AG09309 (cell line): ENCODE results near the gene DAO.
A peak's percentile ranks its signal among the peaks of the same experiment; 100 is the strongest.

Experiments
- DNase-seq: peaks from one replicate; pipeline ENCODE4 v3.0.0-alpha.2; 2010; ENCODE audit warnings: low read depth
- H3K4me3 ChIP-seq: 2 replicates; pipeline ENCODE4 v1.5.1; 2011; ENCODE audit warnings: mild to moderate bottlenecking, low read depth, low read length, moderate library complexity; ENCODE audit not compliant: control insufficient read depth
- TF ChIP-seq, protein P1 (sequence below): IDR thresholded peaks from 2 replicates; pipeline ENCODE4 v1.5.1; 2011; ENCODE audit warnings: mild to moderate bottlenecking, low read depth, low read length, inconsistent platforms; ENCODE audit not compliant: insufficient read depth, control insufficient read depth; ENCODE audit errors: missing control alignments

DAO gene

DNA sequence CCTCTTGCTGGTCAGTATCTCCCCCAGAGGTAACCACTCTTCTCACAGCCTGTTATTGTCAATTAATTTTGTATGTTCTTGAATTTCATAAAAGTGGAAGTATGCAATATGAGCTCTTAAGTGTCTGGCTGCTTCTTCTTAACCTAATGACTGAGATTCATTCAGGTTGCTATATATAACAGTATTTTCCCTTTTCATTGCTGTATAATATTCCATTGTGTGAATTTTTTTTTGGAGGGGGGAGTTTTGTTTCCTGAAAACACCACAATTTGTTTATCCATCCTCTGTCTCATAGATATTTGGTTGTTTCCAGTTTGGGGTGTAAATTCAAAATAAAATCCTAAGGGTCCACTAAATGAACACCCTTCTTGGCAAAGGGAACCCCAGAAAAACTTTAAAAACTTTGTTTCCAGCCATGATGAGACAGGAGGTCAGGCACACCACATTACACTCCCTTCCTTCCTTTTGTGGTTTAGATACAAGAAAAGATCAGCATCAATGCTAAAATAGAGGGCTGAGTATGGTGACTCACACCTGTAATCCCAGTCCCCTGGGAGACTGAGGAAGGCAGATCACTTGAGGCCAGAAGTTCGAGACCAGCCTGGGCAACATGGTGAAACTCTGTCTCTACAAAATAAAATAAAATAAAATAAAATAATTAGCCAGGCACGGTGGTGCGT is 4.1 kb upstream of the DAO start:
- TF ChIP-seq, protein P1, sequence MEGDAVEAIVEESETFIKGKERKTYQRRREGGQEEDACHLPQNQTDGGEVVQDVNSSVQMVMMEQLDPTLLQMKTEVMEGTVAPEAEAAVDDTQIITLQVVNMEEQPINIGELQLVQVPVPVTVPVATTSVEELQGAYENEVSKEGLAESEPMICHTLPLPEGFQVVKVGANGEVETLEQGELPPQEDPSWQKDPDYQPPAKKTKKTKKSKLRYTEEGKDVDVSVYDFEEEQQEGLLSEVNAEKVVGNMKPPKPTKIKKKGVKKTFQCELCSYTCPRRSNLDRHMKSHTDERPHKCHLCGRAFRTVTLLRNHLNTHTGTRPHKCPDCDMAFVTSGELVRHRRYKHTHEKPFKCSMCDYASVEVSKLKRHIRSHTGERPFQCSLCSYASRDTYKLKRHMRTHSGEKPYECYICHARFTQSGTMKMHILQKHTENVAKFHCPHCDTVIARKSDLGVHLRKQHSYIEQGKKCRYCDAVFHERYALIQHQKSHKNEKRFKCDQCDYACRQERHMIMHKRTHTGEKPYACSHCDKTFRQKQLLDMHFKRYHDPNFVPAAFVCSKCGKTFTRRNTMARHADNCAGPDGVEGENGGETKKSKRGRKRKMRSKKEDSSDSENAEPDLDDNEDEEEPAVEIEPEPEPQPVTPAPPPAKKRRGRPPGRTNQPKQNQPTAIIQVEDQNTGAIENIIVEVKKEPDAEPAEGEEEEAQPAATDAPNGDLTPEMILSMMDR, result no peak

DNA sequence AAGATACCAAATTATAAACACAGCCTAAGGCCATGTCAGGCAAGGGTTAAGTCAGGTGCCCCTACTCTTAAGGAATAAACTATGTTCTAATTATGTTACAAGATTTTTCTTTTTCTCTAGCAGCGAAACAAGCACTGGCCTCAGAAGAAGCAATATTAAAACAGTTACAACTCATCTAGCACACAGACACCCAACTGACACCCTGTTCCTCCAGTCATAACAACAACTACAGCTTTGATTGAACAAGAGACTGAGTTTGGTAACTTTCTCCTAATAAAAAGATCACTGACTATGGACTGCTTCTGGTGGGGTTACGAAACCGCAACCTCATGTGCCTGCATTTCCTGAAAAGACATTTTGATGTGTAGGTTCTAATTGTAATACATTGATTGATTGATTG is 3.3 kb upstream of the DAO start:
- TF ChIP-seq, protein P1, result no peak
- no peak for DNase-seq
- no peak overlapping the region for H3K4me3 ChIP-seq

More for the DNA sequence above, 4.1 kb upstream of the DAO start:
- no peak overlapping the region for H3K4me3 ChIP-seq
- no peak for DNase-seq

DNA sequence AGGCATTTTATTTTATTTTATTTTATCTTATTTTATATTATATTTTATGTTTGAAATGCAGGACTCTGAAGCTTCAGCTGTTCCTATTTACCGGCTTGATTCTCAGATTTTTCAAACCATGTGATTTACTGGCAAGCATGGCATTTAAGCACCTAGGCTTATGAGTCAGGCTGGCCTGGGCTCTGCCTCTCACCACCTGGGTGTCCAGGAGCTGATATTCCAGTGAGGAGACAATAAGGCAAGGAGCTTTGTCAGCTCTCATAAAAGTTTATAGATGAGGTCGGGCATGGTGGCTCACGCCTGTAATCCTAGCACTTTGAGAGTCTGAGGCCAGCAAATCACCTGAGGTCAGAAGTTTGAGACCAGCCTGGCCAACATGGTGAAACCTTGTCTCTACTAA is 2.1 kb downstream of the DAO start:
- TF ChIP-seq, protein P1, result no peak
- H3K4me3 ChIP-seq, result no peak overlapping the region
- no peak for DNase-seq

DNA sequence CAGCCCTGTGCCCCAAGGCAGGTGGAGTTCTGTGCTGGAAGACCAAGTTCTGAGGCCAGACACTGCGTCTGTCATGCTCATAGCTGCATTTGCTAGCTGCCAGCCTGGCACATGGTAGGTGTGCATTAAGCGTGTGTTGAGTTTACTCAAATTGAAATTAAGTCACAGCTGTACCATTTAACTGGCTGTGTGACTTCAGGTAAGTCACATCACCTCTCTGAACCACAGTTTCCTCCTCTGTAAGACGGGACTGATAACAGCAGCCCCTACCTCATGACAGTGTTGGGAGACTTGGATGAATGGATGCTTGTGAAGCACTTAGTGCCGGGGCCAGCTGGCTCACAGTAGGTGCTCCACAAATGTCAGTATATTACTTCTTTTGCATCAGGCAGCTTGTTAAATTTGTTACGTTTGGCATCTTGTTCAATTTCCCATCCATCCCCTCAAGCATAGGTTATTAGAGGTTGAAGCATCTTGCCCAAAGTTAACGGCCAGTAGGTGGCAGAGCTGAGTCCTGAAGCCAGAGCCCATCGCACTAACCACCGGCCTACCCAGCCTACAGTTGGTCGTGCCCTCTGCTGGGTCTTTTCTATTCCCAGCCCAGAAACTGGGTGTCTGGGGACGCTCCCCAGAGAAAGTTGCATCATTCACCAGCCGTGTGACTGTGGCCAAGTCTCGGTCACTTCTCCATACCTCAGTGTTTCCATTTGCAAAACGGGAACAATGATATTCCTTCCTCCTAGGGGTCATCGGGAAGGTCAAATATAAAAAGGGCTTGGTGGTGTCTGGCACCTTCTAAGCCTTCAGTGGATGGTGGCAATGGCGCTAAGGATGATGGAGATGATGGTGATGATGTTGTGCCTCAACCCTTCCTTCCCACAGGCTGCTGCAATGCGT is 4.5 kb downstream of the DAO start:
- no peak for DNase-seq
- TF ChIP-seq, protein P1, result peak; percentile 57
- H3K4me3 ChIP-seq, result no peak overlapping the region

DNA sequence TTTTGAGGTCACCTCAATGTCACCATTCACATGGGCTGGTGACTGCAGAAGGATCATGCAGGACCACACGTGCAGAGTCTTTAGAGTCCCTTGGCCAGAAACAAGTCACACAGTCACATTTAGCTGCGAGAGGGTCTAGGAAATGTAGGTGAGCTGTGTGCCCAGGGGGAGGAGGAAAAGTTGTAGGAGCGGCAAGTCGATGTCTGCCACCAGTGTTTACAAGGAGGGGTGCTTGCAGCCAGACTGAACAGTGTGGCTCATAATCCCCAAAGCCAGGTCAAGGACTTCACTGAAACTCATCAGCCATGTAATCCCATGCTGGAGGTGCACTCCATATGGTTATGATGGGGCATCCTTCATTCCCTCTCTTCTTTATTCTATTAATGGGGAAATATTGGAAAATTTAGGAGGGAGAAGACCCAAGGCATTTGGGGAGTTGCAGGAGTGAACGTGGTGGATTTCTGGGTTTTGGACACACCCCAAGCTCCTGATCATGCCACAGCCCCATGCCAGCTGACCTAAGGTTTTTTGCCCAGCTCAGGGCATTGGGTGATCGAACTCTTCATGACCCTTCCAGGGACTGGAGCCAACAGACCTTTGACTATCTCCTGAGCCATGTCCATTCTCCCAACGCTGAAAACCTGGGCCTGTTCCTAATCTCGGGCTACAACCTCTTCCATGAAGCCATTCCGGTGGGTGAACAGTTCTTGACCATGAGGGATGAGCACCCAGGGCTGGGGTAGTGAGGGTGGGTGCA is 7.2 kb downstream of the DAO start:
- DNase-seq, result no peak
- no peak overlapping the region for H3K4me3 ChIP-seq
- TF ChIP-seq, protein P1, result no peak

DNA sequence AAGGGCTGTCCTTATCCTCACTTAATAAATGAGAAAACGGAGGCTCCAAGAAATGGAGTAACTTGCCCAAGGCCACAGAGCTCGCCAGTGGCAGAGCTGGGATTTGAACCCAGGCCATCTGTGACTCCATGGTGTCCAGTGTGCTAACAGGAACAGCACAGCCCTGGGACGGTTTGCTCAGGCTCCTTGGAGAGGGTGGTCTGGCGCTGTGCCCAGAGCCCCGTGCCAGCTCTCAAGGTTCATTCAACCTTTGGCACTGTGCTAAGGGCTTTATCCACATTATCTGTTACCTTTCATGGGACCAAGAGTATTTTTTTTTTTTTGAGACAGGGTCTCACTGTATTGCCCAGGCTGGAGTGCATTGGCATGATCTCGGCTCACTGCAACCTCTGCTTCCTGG is 8.1 kb downstream of the DAO start:
- H3K4me3 ChIP-seq, result no peak overlapping the region
- no peak for DNase-seq
- TF ChIP-seq, protein P1, result no peak
